ENCODE results near the gene FRY.

Gene FRY

DNA sequence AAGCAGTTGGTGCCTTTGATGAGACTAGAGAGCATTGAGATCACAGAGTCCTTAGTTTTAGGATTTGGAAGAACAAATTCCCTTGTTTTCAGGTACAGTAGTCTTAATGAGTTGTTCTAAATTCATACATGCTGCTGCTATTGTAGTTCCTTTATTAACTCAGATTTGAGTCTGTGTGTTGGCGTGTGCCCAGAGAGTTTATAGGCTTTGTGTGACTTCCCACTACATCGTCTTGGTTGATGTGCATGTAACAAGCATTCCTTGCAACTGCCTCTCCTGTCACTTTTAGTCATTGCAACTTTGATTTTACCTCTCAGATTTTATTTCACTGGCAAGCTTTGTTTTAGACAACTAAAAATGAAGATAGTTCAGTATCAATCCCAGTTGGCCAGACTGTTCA, 148.1 kb downstream of the FRY start:
- DNase-seq = no peak

DNA sequence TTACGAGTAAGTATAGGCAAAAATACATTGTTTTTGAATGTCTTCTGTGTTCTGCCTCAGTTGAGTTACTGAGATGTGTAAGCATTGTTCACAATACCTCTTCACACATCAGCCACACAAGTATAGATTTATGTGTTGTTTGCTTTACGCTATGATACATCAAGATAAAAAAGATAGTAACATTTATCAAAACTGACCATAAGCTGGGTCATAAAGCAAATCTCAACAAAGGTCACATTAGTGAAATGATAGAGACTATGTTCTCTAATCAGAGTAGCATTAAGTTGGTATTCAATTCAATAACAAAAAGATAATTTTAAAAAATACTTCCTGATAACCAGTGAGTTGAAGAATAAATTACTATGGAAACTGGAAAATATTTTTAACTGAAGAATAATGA, 156.1 kb downstream of the FRY start:
- DNase-seq = no peak

GRCh38 chr13:32191452-32191998, 160.0 kb downstream of the FRY start:
- DNase-seq = peak; percentile 22

GRCh38 chr13:32195713-32196112, 164.1 kb downstream of the FRY start:
- DNase-seq = no peak

- DNase-seq = no peak
Observed at GRCh38 chr13:32199168-32199567, 167.6 kb downstream of the FRY start.

DNA sequence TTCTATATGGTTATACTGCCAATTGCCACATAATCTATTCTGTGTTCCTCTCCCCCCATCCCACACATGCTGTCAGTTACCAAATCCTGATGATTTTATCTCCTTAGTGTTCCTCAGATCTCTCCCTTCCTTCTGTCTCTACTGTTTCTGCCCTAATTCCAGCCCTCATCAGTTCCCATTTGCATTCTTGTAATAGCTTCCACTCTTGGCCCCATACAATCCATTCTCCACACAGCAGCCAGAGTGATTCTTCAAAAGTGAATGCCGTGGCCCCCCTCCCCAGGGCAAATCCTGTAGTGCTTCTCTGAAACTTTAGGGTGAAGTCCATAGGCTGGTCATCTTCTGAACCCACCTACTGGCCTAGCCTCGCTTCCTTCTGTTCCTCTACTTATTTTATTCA, 169.2 kb downstream of the FRY start:
- DNase-seq = no peak

DNA sequence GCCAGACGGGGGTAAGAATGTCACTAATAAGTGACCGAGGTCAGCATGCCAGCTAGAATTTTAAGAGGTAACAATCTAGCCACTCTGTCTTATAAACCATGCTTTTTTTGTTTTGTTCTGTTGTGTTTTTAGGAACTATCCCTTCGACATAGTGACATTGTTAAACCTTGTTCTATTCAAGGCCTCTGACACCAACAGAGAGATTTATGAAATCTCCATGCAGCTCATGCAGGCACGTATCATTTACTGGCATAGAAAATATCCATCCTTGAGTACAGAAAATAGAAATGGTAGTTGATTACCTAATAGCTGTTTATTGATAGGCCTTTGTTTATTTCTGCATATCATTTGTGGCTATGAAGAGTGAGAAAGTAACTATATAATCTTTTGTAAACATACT, 170.2 kb downstream of the FRY start:
- no peak for DNase-seq

DNA sequence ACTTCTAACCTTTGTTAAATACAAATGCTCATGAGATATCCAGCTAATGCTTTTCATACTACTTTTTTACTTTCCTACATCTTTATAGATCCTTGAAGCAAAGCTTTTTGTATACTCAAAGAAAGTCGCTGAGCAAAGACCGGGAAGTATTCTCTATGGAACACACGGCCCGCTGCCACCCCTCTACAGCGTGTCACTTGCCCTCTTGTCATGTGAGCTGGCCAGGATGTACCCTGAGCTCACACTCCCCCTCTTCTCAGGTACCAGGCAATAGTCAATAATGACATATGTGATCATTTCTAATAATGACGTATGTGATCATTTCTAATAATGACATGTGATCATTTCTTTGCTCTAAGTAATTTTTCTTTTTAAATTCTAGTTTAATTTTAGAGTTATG, 170.7 kb downstream of the FRY start:
- no peak for DNase-seq

- no peak for DNase-seq
Observed at GRCh38 chr13:32203221-32203620, 171.6 kb downstream of the FRY start.

- no peak for DNase-seq
Observed at GRCh38 chr13:32203736-32204135, 172.2 kb downstream of the FRY start.

DNA sequence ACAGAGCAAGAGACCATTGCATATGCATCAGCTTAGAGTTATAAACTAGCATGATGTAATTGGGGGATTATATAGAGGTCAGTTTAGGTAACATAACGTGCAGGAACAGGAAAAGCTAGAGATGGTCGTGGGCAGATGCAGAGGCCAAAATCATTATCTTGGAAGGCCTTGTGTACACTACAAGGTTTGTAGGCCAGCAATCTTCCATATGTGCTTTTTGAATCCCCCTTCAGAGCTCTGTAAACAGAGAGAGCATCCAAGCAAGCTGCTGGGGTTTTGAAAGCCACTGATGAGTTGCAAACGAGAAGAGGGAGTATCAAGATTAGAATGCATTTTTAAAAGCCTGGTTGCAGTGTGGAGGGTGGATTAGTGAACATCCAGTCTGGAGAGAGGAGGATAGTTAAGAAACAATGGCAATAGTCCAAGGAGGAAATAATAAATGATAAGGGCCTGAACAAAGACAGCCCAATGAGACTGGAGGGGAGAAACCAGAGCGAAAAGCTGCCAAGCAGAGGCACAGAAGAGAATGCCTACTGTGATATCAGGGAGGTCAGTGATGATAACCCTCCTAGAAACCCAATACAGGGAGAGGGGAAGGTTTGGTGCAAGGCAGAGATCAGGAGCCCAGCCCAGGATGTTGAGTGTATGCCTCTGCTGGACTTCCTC, 174.0 kb downstream of the FRY start:
- DNase-seq = peak; percentile 71

DNA sequence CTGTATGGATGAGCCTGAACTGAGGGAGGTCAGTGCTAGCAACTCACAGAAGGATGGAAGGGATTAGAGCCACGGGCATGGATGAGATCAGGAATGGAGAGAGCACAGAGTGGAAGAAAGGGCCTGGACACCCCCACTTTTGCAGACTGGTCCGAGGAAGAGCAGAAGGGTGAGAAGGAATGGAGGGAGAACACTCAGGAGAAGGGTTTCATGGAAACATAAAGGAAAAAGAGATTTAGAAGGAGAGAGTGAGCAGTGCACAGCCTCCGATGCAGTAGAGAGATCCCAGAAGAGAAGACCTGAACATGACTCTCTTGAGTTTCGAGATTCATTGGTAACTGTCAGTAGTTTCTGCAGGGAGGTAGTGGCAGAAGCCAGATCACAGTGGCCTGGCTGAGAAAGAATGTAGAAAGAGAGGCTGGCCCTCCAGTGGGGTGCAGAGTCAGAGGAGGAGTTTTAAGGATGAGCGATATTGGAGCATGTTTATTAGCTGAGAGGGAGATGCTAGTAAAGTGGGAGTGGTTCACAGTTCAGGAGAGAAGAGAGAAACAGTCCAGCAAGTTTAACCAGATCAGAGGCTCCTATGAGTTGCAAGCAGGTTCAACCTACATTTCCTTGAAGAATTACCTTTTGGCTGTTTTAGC, 174.6 kb downstream of the FRY start:
- peak; percentile 5 for DNase-seq

DNA sequence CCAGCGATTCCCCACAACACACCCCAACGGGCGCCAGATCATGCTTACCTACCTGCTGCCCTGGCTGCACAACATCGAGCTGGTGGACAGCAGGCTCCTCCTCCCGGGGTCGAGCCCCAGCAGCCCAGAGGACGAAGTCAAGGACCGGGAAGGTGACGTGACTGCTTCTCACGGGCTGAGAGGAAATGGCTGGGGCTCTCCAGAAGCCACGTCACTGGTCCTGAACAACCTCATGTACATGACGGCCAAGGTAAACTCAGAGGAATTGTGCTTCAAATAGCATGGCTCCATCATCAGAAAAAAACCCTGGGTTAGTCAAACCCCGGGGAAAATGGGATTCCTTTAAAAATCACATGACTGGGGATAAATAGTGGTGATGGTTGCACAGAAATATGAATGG, 177.3 kb downstream of the FRY start:
- no peak for DNase-seq

DNA sequence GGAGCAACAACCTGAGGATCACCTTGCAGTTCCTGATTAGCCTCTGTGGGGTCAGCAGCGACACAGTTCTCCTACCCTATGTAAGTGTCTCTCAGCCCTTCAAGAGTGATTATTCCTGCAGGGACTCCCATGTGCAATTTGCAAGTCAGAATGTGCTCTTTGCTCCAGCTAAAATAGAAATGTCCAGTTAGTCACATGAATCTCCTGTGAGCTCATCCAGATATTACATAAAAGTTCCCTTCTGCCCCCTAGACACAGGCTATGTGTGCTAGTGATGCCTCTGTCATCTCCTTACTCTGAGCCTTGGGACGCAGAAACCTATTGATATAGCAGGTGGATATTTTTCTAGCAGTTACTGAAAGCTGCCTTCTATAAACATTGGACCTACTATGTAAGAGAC, 178.1 kb downstream of the FRY start:
- DNase-seq = no peak

- no peak for DNase-seq
Observed at GRCh38 chr13:32210101-32210500, 178.5 kb downstream of the FRY start.

GRCh38 chr13:32211813-32212212, 180.2 kb downstream of the FRY start:
- no peak for DNase-seq

- DNase-seq = no peak
Observed at GRCh38 chr13:32212421-32212820, 180.8 kb downstream of the FRY start.

DNA sequence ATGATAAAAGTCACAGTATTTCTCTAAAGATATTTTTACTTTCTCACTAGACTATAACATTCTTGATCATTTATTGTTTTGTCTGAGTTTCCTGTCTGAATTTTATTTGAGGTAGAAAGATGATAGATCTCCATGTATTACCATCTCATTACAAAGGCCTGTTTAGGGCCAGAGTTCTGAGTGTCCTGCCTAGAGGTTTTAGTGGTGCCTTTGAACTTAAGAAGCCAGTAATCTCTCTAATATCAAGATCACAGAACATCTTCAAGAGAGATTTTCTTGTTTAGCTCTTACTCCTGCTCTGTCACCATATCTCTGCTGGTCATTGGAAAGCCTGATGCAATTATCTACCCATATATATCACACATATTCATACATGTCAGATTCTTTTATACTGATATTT, 182.1 kb downstream of the FRY start:
- no peak for DNase-seq

GRCh38 chr13:32214071-32214470, 182.5 kb downstream of the FRY start:
- no peak for DNase-seq

DNA sequence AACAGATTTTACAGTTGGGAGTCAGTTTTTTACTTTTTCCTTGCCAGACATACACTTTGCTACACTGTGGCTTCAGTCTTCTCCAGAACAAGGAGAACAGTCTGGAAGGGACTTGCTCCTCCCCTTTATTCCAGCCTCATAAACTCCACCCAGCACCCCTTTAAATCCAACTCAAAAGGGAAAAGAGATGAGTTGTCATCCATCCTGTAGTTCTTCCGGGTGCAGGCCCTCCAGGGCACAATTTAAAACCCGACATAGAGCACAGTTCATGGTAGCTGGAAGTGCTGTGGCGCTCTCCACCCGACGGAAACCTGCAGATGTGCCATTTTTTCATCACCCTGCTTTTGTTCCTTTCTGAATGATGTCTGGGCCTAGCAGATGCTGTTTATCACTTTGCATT, 184.7 kb downstream of the FRY start:
- DNase-seq = no peak

DNA sequence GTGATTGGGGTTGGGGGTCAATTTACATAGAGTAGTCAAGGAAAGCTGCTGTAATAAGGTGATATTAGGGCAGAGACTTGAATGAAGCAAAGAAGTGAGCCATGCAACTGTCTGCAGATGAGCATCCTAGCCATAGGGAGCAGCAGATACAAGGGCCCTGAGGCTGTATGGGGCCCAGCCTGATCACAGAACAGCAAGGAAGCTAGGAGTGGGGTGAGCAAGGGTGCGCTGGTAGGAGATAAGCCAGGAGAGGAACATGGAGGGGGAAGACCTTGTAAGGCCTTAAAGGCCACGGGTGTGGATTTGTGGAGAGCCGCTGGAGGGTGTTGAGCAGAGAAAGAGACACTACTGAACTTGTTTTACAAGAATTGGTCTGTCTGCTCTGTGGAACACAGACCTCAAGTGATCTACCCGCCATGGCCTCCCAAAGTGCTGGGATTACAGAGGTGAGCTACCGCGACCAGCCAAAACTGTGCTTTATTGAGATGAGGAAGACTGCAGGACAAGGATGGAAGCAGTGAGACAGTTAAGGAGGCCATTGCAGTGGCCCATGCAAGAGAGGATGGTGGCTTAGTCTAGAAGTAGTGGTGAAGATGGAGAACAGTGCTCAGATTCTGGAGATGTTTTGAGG, 190.6 kb downstream of the FRY start:
- no peak for DNase-seq

DNA sequence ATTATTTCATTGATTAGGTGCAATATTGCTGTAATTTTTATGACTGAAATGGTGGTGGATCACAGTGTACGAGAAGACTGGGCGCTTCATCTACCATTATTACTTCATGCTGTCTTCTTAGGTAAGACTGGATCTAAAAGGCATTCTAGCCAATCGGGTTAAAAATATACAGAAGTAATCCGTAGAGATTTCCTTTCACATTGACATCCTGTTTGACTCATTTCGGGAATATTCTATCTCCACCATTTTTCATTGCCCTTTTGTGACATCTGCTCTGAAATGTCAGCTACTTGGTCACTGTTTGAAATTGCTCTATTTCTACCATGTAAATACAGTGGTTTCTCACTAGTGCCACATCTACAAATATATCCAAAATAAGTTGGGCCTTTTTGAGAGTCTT, 193.3 kb downstream of the FRY start:
- no peak for DNase-seq

DNA sequence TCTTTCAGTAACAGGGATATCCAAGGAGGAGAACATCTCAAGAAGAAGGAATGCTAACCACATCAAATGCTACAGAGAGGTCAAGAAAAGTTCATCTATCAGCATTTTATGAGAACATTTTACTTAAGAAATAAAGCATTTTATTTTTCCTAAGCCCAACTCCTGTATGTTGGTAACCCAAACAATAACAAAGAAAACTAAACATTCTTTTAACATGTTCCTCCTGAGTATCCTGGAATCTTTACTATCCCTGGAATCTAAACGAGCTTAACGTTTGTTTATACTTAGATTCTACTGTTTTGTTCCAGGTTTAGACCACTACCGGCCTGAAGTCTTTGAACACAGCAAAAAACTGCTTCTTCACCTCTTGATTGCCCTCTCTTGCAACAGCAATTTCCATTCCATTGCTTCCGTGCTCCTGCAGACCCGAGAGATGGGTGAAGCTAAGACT, 193.9 kb downstream of the FRY start:
- no peak for DNase-seq

GRCh38 chr13:32228330-32229041, 196.9 kb downstream of the FRY start:
- DNase-seq = peak; percentile 98

Measured in NCI-H69 (cell line).